NT2/D1 (cell line): ENCODE results near the gene ANKRD27.
"Not testable (repeated sequence)": the region's sequence is repeated elsewhere in the genome, so short reads cannot be mapped to it uniquely, and the experiment has no call there.

Experiments
- DNase-seq: peaks from one replicate; pipeline ENCODE4 v3.0.0-alpha.2; 2011; ENCODE audit warnings: low read depth, low spot score
- H3K27me3 ChIP-seq: 2 replicates; pipeline ENCODE4 v1.6.0; 2011; ENCODE audit warnings: mild to moderate bottlenecking; ENCODE audit not compliant: insufficient read length, insufficient read depth
- H3K36me3 ChIP-seq: 2 replicates; pipeline ENCODE4 v1.6.1; 2011; ENCODE audit warnings: mild to moderate bottlenecking, low read length, mixed read lengths; ENCODE audit not compliant: insufficient read depth, insufficient read length
- H3K4me1 ChIP-seq: 2 replicates; pipeline ENCODE4 v1.5.1; 2011; ENCODE audit not compliant: insufficient read depth, insufficient read length
- H3K4me3 ChIP-seq: 2 replicates; pipeline ENCODE4 v1.5.1; 2011; ENCODE audit warnings: low read depth; ENCODE audit not compliant: insufficient read length
- H3K9ac ChIP-seq: 2 replicates; pipeline ENCODE4 v1.6.0; 2011; ENCODE audit warnings: low read depth; ENCODE audit not compliant: insufficient read length
- H3K9me3 ChIP-seq: 2 replicates; pipeline ENCODE4 v1.5.1; 2011; ENCODE audit warnings: mild to moderate bottlenecking, low read length; ENCODE audit not compliant: insufficient read depth
- SUZ12 ChIP-seq: IDR thresholded peaks from 2 replicates; pipeline ENCODE4 v1.6.1; 2011; ENCODE audit not compliant: insufficient read length, insufficient read depth; ENCODE audit errors: extremely low read depth
- YY1 ChIP-seq: IDR thresholded peaks from 2 replicates; pipeline ENCODE4 v1.6.1; 2011; ENCODE audit not compliant: insufficient read length, insufficient read depth
- ZNF274 ChIP-seq: IDR thresholded peaks from 2 replicates; pipeline ENCODE4 v1.6.1; 2011; ENCODE audit warnings: mild to moderate bottlenecking, low read depth, low read length

Gene ANKRD27

GRCh38 chr19:32653599-32653915 is 21.4 kb downstream of the ANKRD27 start:
- H3K36me3 ChIP-seq: peaks cover 21% of the 10 kb centered on the region
- H3K27me3 ChIP-seq: no peaks in the 10 kb centered on the region
- H3K4me3 ChIP-seq: no peak overlapping the region
- no peaks in the 10 kb centered on the region for H3K9me3 ChIP-seq
- no peak for TF ChIP-seq YY1
- TF ChIP-seq ZNF274: no peak
- TF ChIP-seq SUZ12: no peak
- no peak overlapping the region for H3K9ac ChIP-seq
- DNase-seq: no peak
- H3K4me1 ChIP-seq: peaks cover 3% of the 10 kb centered on the region

- Histone ChIP-seq H3K9me3 (no peaks in the 10 kb centered on the region), H3K9ac (no peak overlapping the region), H3K4me1 (peaks cover 3% of the 10 kb centered on the region), H3K36me3 (peaks cover 16% of the 10 kb centered on the region), H3K27me3 (no peaks in the 10 kb centered on the region), H3K4me3 (no peak overlapping the region)
- DNase-seq: no peak
- TF ChIP-seq SUZ12 (no peak), ZNF274 (no peak), YY1 (no peak)
Measured at GRCh38 chr19:32652894-32653598, 21.9 kb downstream of the ANKRD27 start.

GRCh38 chr19:32652331-32652730 is 22.6 kb downstream of the ANKRD27 start:
- not testable (repeated sequence) for H3K27me3 ChIP-seq, H3K9me3 ChIP-seq, DNase-seq, H3K4me1 ChIP-seq, H3K9ac ChIP-seq, H3K4me3 ChIP-seq
- peaks cover 20% of the 10 kb centered on the region for H3K36me3 ChIP-seq

GRCh38 chr19:32651729-32652140 is 23.2 kb downstream of the ANKRD27 start:
- H3K4me3 ChIP-seq: no peak overlapping the region
- H3K4me1 ChIP-seq: peaks cover 3% of the 10 kb centered on the region
- H3K36me3 ChIP-seq: peaks cover 22% of the 10 kb centered on the region
- TF ChIP-seq YY1 (no peak), ZNF274 (no peak), SUZ12 (no peak)
- H3K9me3 ChIP-seq: no peaks in the 10 kb centered on the region
- no peaks in the 10 kb centered on the region for H3K27me3 ChIP-seq
- H3K9ac ChIP-seq: peak overlapping the region; percentile 59
- peak; percentile 47 for DNase-seq

GRCh38 chr19:32650671-32651070 is 24.3 kb downstream of the ANKRD27 start:
- DNase-seq: no peak
- H3K27me3 ChIP-seq: no peaks in the 10 kb centered on the region
- H3K9ac ChIP-seq: no peak overlapping the region
- TF ChIP-seq YY1: no peak
- no peak for TF ChIP-seq ZNF274
- TF ChIP-seq SUZ12: no peak
- peaks cover 3% of the 10 kb centered on the region for H3K4me1 ChIP-seq
- H3K36me3 ChIP-seq: peaks cover 28% of the 10 kb centered on the region
- no peaks in the 10 kb centered on the region for H3K9me3 ChIP-seq
- no peak overlapping the region for H3K4me3 ChIP-seq

GRCh38 chr19:32649751-32650150 is 25.2 kb downstream of the ANKRD27 start:
- Histone ChIP-seq H3K9me3 (no peaks in the 10 kb centered on the region), H3K4me3 (no peak overlapping the region), H3K27me3 (no peaks in the 10 kb centered on the region), H3K9ac (no peak overlapping the region), H3K4me1 (peaks cover 3% of the 10 kb centered on the region), H3K36me3 (peaks cover 25% of the 10 kb centered on the region)
- no peak for DNase-seq
- TF ChIP-seq SUZ12 (no peak), YY1 (no peak), ZNF274 (no peak)

- Histone ChIP-seq H3K9ac (no peak overlapping the region), H3K9me3 (no peaks in the 10 kb centered on the region), H3K4me1 (peaks cover 3% of the 10 kb centered on the region), H3K27me3 (no peaks in the 10 kb centered on the region), H3K4me3 (no peak overlapping the region), H3K36me3 (peaks cover 45% of the 10 kb centered on the region)
- DNase-seq: no peak
- TF ChIP-seq ZNF274: no peak
- TF ChIP-seq YY1: no peak
- TF ChIP-seq SUZ12: no peak
Measured at GRCh38 chr19:32647361-32647760, 27.6 kb downstream of the ANKRD27 start.
